ENCODE data around the gene PAXX. TPM values are rescaled to one million over a fixed set of nuclear protein-coding genes. Genes with fewer than 3 reads are reported as not detected.

Gene PAXX
- total and polyA plus RNA-seq, 9 donors = 1.1 to 48.9 (median 37.5) TPM

GRCh38 chr9:137018761-137019559, 26.7 kb downstream of the PAXX start:
- TF ChIP-seq CTCF (IDR thresholded peaks at IDR 0.05) (no peak), POLR2A (IDR thresholded peaks at IDR 0.05) (no peak), EP300 (IDR thresholded peaks at IDR 0.05) (no peak)
- no peaks in the 10 kb centered on the region for H3K27me3 ChIP-seq
- H3K4me3 ChIP-seq = no peak overlapping the region
- DNase-seq = no peak
- no peak overlapping the region for H3K27ac ChIP-seq
- H3K4me1 ChIP-seq (ENCODE audit: insufficient read depth) = no peaks in the 10 kb centered on the region
- no peaks in the 10 kb centered on the region for H3K9me3 ChIP-seq
- H3K36me3 ChIP-seq = no peaks in the 10 kb centered on the region
- intact Hi-C loops (cut with DNase I) = no loop called here
- WGBS, 3 donors = 90 to 93% (median 93%) methylated on average over 36 of the region's 36 CpGs

- no peaks in the 10 kb centered on the region for H3K36me3 ChIP-seq
These were observed 27.9 kb downstream of the PAXX start for GRCh38 chr9:137019891-137020683.

GRCh38 chr9:137020771-137021567, 28.7 kb downstream of the PAXX start:
- no peaks in the 10 kb centered on the region for H3K36me3 ChIP-seq
- WGBS, 3 donors = 92 to 94% (median 94%) methylated on average over 31 to 32 of the region's 32 CpGs
- H3K4me3 ChIP-seq = no peak overlapping the region

More at GRCh38 chr9:137019891-137020683, 27.9 kb downstream of the PAXX start:
- WGBS, 3 donors = 89 to 93% (median 91%) methylated on average over 34 of the region's 34 CpGs
- H3K27me3 ChIP-seq = no peaks in the 10 kb centered on the region
- intact Hi-C loops (cut with DNase I) = no loop called here
- no peak overlapping the region for H3K27ac ChIP-seq
- H3K9me3 ChIP-seq = no peaks in the 10 kb centered on the region
- DNase-seq = no peak
- no peaks in the 10 kb centered on the region for H3K4me1 ChIP-seq (ENCODE audit: insufficient read depth)
- H3K4me3 ChIP-seq = no peak overlapping the region
- no peak for TF ChIP-seq CTCF (IDR thresholded peaks at IDR 0.05)
- TF ChIP-seq EP300 (IDR thresholded peaks at IDR 0.05) = no peak
- no peak for TF ChIP-seq POLR2A (IDR thresholded peaks at IDR 0.05)

More at GRCh38 chr9:137020771-137021567, 28.7 kb downstream of the PAXX start:
- Histone ChIP-seq H3K27ac (no peak overlapping the region), H3K4me1 (ENCODE audit: insufficient read depth) (no peaks in the 10 kb centered on the region), H3K9me3 (no peaks in the 10 kb centered on the region), H3K27me3 (no peaks in the 10 kb centered on the region)
- intact Hi-C loops (cut with DNase I) = no loop called here
- no peak for DNase-seq
- TF ChIP-seq POLR2A (IDR thresholded peaks at IDR 0.05) (no peak), CTCF (IDR thresholded peaks at IDR 0.05) (no peak), EP300 (IDR thresholded peaks at IDR 0.05) (no peak)
